Pulmonary artery endothelial cell (primary cell): ENCODE results near the gene HCAR3. TPM values are rescaled to one million over a fixed set of nuclear protein-coding genes. Genes with fewer than 3 reads are reported as not detected.
"Not testable (repeated sequence)": the region's sequence is repeated elsewhere in the genome, so short reads cannot be mapped to it uniquely, and the experiment has no call there.

Experiments
- DNase-seq: peaks from one replicate; pipeline ENCODE4 v3.0.0-alpha.2; 2011; ENCODE audit warnings: low read depth, low spot score
- total RNA-seq: library from RNA; depleted of rRNA; stranded (reverse); fragments of >200 nt; gene quantifications from 2 replicates; pipeline ENCODE4 v1.2.3, GENCODE V29; 2014

Gene HCAR3
- not detected in 2 replicates for total RNA-seq

DNA sequence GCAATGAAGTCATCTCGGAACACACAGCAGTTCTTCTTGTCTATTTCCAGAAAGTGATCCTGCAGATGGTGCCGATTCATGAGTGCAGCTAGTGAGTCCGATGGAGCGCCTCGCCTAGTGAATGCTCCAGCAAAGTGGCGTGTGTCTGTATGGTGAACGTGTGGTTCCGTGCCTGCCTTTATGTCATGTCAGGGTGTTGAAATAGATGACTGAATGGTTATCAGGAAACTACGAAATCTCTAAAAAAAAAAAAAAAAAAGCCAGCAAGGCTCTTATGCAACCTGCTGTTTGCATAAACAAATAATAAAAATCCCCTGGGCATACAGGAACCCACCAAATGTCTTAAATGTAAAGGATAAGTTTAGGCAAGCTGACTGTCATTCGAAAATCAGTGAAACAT, at the start of gene HCAR3:
Gene HCAR3 (minus strand): TSS at position 154 of the 400 bp plus-strand sequence. CDS start 74 bp downstream, at position 80.
- DNase-seq, result not testable (repeated sequence)

DNA sequence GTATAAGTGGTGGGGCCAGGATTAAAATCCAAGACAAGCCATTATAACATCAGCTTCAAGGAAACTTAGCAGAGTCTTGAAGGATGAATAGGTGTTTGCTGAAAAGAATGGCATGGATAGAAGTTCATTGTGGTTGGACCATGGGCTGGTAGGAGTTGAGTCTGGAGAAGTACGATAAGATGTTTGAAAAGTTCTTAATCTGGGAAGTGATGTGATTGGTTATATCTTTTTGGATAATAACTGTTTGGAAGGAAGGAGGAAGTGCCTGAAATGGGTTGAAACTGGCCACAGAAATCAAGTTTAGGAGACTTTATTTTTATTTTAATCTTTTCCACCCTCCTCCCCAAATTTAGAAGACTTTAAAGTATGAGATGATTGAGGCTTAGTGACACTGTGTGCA, 41.0 kb upstream of the HCAR3 start:
- DNase-seq, result no peak

DNA sequence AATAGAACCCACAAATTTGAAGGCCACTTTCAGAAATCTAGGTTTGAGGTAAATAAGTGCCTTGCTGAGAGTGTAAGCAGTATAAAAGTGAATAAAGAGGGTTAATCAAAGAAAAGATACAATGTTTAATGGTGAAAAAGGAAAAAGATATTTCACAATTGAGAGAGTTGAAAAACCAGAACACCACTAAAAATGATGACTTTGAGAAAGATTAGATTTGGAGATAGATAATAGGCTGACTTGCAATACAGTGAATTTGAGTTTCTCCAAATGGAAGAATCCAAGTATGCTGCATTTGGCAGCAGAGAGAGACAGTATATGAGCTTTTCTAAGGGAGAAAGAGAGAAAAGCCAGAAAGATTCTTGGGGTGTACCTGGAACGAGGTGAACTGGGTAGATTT, 38.2 kb upstream of the HCAR3 start:
- DNase-seq, result no peak

DNA sequence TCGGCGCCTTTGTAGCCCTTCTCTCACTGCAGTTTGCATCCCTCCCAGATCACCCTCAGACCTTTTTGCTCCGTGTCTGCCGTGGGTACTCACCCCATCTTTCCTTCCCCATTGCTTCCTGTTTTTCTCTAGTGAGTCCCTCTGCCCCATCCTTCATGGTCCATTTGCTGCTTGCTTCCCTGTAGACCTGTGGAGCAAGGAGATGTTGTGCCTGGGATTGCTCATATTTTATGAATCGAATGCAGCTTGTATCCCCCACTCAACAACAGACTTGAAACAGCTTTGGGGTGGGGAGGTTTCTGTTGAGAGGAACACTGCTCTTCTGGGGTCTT, 36.7 kb upstream of the HCAR3 start:
- no peak for DNase-seq

DNA sequence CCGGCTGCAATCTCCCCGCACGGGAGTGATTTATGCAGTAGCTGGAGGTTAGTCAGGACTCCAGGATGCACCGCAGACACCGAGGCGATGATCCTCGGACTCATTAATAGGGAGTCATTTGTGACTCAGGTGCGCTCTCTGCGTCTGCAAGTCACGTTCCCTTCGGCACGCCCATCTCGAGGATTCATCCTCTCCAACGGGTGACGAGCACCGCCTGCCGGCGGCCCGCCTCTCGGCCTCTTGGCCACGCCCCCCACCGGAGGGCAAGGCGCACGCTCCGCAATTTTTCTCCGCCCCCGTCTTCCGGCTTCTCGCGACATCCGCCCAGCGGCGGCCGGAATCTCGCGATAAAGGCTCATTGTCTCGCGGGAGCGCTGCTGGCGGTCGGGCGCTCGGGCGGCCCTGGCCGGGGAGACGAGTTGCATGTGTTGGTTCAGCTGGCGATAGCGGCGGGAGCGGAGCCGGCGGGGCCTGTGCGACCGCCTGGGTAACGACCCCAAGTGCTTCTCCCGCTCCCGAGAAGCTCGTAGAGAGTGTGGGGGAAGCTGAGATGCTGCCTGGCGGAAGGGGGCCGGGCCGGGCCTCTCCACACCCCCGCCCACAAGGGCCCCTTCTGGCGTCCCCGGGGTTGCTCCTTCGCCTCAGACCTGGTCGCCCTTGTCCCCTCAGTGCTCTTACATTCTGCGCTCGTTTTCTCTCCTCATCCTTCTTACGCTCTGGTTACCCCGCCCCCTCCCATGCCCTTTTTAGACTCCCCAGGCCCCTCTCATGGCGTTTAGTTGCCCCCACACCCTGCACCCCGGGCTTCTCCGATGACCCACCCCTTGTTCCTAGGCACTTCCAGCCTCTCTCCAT, 36.1 kb upstream of the HCAR3 start, which contains the start of gene DENR:
Gene DENR (plus strand): TSS at position 361 of the 855 bp plus-strand sequence. CDS start 878 bp downstream, outside the sequence.
- DNase-seq, result peak; percentile 82

DNA sequence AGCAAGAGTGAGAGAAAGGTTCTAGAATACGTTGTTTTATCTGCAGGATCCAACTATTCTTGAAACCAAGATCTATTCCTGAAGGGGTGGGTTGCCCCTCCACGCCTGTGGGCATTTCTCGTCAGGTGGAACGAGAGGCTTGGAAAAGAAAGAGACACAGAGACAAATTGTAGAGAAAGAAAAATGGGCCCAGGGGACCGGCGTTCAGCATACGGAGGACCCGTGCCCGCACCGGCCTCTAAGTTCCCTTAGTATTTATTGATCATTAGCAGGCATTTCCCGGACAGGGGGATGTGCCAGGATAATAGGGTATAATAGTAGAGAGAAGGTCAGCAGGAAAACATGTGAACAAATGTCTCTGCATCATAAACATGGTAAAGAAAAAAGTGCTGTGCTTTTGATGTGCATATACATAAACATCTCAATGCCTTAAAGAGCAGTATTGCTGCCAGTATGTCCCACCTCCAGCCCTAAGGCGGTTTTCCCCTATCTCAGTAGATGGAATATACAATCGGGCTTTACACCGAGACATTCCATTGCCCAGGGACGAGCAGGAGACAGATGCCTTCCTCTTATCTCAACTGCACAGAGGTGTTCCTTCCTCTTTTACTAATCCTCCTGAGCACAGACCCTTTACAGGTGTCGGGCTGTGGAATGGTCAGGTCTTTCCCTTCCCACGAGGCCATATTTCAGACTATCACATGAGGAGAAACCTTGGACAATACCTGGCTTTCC, 34.3 kb upstream of the HCAR3 start:
- not testable (repeated sequence) for DNase-seq

DNA sequence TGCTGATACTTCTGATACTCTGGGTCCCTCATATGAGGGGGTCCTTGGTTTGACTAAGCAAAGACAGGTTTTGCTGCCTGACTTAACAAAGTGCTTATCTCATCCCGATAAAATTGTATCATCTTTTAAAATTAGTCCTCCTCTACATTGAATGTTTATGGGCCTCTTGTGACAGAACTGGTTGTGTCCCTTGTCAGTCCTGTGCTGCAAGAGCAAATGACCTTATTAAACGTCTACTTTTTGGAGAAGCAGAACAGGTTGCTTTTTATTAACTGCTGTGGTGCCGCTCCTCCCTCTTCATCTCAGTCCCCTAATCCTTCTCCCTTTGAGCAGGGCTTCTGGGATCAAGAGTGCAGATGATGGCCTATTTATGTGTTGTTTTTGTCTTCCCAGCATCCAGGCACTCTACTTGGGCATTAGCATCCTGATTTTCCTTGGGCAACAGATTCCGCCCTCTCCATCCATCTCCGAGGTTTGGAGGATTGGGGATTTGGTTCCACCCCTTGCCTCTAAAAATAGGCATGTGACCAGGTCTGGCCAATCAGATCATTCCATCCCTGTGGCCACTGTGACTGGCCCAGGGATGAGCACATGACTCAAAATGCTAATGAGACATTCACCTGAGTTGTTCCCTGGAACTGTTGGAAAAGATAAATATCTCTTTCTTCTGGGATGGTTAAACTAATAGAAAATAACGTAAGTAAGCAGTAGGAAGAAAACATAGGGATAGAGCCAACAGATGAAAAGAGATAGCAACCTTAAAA, 33.1 kb upstream of the HCAR3 start:
- no peak for DNase-seq

DNA sequence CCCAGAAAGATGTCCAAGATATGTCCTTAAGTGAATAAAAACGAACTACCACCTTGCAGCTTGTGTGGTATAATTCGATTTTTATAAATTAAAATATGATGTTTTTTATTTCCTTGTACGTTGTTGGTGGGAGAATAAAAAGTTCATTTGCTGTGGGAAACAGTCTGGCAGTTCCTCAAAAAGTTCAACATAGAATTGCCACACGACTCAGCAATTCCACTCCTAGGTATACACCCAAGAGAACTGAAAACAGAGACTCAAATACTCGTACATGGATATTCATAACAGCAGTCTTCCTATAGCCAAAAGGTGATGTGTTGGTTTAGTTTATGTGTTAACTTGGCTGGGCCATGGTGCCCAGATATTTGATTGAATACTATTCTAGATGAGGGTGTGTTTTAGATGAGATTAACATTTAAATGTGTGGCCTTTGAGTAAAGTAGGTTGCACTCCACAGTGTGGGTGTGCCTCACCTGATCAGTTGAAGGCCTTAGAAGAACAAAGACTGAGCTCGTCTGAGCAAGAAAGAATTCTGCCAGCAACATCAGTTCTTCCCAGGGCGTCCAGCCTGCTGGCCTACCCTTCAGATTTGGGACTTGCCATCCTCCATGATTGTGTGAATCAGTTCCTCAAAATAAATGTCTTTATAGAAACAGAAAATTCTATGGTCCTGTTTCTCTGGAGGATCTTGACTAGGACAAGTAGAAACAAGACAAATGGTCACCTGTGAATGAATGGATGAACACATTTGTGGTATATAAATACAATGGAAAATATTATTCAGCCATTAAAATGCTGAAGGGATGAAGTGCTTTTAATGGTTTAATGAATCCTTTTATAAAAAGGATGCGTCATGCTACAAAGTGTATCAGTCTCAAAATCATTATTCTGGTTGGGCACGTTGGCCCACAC, 30.9 kb upstream of the HCAR3 start:
- no peak for DNase-seq

DNA sequence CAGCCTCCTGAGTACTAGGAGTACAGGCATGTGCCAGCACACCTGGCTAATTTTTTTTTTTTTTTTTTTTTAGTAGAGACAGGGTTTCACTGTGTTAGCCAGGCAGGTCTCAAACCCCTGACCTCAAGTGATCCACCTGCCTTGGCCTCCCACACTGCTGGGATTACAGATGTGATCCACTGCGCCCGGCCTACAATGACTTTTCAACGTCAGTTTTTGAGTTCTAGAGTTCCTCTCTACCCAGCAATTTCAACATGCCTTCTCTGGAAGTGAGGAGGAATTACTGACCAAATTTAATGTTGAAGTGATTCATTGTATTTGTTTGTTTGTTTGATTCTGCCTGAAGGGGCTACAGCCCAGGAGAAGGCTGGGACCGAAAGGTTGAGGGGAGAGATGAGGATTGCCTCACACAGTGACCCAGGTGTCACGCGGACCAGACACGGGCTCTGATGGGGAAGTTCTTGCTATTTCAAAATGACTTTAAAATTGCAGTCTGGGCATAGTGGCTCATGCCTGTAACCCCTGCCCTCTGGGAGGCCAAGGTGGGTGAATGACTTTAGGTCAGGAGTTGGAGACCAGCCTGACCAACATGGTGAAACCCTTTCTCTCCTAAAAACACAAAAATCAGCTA, 27.4 kb upstream of the HCAR3 start:
- no peak for DNase-seq

DNA sequence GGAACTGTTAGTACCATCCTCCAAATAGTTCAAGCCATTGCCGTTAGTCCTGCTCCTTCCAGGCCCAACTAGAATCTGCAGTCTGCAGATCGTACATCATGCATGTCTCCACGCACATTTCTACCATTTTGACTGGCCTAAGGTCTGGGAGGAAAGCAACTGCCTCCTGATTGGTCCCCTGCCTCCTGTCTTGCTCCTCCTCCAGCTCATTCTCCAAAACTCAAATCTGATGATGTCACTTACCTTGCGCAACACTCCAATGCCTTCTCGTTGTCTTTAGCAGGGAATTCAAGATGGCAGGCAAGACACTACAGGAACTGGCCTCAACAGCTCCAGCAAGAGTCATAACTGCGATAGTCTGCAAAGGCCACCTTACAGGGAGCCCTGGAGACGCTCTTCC, 23.7 kb upstream of the HCAR3 start:
- DNase-seq, result no peak

DNA sequence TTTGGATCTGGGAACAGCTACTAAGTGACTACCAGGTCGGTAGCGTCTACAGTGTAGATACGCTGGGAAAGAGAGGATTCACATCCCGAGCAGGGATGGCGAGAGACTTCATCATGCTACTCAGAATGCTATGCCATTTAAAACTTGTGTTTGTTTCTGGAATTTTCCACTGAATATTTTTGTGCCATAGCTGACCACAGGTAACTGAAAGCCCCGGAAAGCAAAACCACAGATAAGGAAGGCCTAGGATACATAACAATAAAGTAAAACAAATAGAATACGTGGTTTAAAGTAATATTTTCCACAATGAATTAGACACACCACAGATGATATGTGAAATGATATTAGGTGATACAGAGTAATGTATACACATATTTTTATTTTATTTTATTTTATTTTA, 22.0 kb upstream of the HCAR3 start:
- no peak for DNase-seq

DNA sequence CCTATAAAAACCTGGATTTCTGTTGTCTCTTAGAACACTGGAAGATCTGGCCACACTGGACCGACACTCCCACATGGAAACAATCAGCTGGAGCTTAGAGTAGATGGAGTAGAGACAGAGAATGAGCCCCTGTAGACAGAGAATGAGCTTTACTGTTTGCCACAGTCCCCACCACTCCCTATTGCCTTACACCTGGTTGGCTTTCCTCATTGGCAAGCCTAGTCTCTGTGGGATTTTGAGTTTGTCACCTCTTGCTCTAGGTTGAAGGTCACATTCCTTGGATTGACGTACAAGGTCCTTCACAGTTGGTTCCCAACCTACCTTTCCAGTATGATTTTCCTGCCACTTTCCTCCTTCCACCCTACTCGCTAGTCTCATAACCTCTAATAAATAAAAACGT, 16.0 kb upstream of the HCAR3 start:
- DNase-seq, result no peak

DNA sequence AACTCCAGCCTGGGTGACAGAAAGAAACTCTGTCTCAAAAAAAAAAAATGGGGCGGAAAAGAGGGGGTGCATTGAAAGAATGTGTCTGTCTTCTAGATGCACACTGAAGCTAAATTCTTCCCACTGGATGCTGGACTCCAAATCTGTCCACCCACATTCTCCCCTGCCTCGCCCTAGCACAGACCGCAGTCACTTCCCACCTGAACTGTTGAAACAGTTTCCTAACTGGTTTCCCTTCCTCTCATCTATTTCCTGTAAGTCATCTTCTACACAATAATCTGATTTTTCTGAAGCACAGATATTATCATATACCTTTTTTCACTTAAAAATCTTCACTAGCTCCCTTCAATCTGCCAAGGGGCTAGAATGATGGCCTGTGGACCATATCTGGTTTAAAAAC, 15.6 kb upstream of the HCAR3 start:
- no peak for DNase-seq

DNA sequence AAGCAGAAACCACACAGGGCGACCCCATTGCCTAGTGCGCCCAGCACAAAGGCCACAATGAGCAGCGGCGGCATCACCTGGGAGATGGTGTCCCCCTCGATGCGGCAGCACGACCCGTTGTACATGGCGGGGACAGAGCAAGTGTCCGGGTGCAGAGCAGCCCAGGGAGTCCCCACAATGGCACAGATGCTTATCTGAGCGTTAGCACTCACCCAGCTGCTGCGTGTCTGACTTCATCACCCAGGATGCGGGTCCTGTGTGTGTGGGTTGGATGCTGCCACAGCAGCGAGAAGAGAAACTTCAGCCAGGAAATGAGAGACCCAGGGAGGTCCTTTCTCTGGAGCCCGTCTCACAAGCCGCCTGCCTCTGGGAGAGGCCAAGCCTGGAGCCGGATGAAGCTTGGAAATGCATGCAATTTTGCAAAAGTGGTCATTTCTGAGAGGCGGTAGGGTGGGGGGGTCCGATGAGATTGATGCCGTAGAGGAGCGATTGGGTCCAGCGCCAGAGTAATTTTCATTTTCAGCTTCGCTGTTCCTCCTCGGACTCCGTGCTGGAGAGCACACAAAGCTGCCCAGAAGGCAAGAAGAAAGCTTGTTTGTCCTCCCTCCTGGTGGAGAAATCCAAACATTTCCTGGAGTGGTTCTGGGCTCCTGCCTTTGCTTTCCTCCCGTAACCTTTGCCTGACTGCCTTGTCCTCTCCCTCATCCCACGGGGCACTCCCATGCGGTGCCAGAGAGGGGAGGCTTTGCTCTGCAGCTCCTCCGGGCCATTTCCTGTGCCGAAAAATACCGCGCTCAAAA, 13.8 kb upstream of the HCAR3 start, which contains the start of gene HCAR1:
Gene HCAR1 (minus strand): TSS at position 630 of the 800 bp plus-strand sequence. CDS start 505 bp downstream, at position 125.
- DNase-seq, result no peak

DNA sequence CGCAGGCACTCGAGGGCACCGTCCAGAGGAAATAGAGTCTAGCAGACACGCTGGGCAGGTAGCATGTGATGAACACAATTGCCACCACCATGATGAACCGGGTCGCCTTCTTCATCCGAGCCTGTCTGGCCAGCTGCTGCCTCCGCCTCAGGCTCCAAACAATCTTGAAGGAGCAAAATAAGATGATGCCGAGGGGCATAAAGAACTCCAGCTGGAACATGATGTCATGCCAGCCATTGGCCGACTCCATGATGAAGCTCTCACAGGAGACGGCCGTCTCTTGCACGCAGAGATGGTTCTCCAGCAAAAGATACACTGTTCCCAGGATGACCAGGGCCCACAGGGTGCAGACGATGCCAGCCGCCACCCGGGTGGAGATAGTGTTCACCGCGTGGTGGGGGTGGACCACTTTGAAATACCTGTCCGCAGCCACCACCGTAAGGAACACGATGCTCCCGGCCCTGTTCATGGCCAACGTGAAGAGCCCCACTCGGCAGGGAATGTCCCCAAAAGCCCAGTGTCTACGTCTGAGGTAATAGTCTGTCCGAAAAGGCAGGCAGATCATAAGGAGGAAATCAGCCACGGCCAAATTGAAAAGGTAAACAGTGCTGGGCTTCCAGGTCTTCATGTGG, 13.1 kb upstream of the HCAR3 start:
- DNase-seq, result no peak

DNA sequence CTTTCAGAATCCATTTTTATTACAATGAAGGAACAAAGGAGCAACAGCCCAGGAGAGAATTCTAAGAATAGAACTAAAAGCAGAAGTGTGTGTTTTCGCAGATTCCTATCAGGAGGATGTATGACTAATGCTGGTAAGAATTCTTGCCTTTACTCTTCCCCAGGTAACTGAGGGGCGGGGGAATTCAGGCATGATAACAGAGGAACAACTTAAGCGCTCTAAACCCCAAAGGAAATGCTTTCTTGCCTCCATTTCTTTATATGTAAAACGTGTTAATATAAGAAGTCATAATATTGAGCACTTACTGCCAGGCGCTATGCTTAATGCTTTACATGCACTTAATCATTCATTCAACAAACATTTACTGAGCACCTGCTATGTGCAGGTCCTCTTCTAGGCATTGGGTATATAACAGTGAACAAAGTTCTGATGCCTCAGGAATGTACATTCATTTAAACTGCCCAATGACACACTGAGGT, 9.5 kb upstream of the HCAR3 start:
- peak; percentile 7 for DNase-seq

DNA sequence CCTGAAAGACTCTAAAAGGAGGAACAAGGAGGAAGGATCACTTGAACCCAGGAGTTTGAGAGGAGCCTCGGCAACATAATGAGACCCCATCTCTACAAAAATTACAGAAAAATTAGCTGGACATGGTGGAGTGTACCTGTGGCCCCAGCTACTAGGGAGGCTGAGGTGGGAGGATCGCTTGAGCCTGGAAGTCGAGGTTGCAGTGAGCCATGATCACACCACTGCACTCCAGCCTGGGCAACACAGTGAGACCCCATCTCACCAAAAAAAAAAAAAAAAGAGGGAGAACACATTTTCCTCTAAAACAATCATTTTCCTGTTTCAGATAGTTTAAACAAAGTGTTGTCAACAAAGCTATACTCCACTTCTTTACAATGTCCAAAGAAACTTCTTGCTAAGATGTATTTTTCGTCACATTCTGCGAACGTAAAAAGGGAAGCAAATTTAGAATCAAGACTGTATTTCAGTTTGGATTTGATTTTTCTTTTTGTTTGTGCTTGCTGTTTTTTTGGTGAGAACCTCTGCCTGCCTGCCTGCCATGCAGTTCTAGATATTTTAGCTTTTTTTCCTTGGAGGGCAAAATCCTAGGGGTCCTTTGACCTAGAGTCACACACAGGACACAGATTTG, 9.0 kb upstream of the HCAR3 start:
- DNase-seq, result no peak

DNA sequence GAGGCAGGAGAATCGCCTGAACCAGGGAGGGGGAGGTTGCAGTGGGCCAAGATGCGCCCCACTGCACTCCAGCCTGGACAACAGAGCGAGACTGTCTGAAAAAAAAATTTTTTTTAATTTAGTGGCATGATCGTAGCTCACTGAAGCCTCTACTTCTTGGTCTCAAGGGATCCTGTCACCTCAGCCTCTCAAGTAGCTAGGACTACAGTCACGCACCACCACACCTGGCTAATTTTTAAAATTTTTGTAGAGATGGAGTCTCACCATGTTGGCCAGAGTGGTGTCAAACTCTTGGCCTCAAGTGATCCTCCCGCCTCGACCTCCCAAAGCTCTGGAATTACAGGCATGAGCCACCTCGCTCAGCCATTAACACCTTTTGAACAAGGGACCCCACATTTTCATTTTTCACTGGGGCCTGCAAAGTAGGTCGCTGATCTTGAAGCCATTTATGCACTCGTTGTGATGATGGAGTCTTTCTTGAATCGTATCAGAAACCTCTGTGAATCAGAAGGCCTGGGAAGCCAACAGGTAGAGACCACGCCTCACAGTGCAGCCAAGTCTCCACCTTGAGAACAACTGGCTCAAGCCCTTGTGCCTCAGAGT, 8.1 kb upstream of the HCAR3 start:
- DNase-seq, result no peak
